WTC11 (cell line): ENCODE data around the gene FHIT. TPM values are rescaled to one million over a fixed set of nuclear protein-coding genes. Genes with fewer than 3 reads are reported as not detected.
A peak's percentile ranks its signal among the peaks of the same experiment; 100 is the strongest.

Source experiments
- ATAC-seq: fragments of 200-7000 bp; cut with Tn5 transposase; 2 replicates; pipeline ENCODE4 v1.10.0; 2021; ENCODE audit warnings: mild to moderate bottlenecking, moderate library complexity
- CTCF ChIA-PET: fragments of 300-600 bp; sonication (Branson Sonifier 250); formaldehyde crosslinking; loops from one replicate; lab custom pipeline; 2021; ENCODE audit warnings: antibody characterized with exemption; lab: Charles Lee
- POLR2A ChIA-PET: fragments of 350-600 bp; sonication (Branson Sonifier 250); formaldehyde crosslinking; loops from one replicate; lab custom pipeline; 2021; ENCODE audit warnings: antibody characterized with exemption; lab: Charles Lee
- DNase-seq: peaks from one replicate; pipeline ENCODE4 v3.0.0; 2021; ENCODE audit warnings: low spot score
- H3K27ac Mint-ChIP-seq: 2 replicates; pipeline ENCODE4 v1.8.0; 2021; ENCODE audit warnings: mixed read lengths
- H3K27me3 Mint-ChIP-seq: 2 replicates; pipeline ENCODE4 v1.8.0; 2021; ENCODE audit warnings: low read depth, mild to moderate bottlenecking, moderate library complexity, mixed read lengths
- H3K36me3 Mint-ChIP-seq: 2 replicates; pipeline ENCODE4 v1.8.0; 2021; ENCODE audit warnings: mixed read lengths
- H3K4me1 Mint-ChIP-seq: 2 replicates; pipeline ENCODE4 v1.8.0; 2022; ENCODE audit warnings: mixed read lengths
- H3K4me3 Mint-ChIP-seq: 2 replicates; pipeline ENCODE4 v1.8.0; 2021; ENCODE audit warnings: mild to moderate bottlenecking, moderate library complexity, mixed read lengths
- H3K9me3 Mint-ChIP-seq: 2 replicates; pipeline ENCODE4 v1.8.0; 2021; ENCODE audit warnings: mixed read lengths
- FOXP1 ChIP-seq: sonication (generic); formaldehyde crosslinking; IDR thresholded peaks from 2 replicates; pipeline ENCODE4 v1.8.0; 2022; ENCODE audit warnings: missing genetic modification reagents, mild to moderate bottlenecking, moderate library complexity, borderline replicate concordance
- GABPB1 ChIP-seq: sonication (generic); formaldehyde crosslinking; IDR thresholded peaks from 2 replicates; pipeline ENCODE4 v1.8.1; 2023; ENCODE audit warnings: mild to moderate bottlenecking, missing genetic modification reagents
- HMGA2 ChIP-seq: fragments of 250-450 bp; sonication (Bioruptor Pico); IDR thresholded peaks from 2 replicates; pipeline ENCODE4 v1.4.0; 2021; ENCODE audit warnings: mild to moderate bottlenecking, moderate library complexity
- JAZF1 ChIP-seq: fragments of 250-450 bp; sonication (Bioruptor Pico); IDR thresholded peaks from 2 replicates; pipeline ENCODE4 v1.9.0; 2021; ENCODE audit warnings: moderate library complexity, mild to moderate bottlenecking, inconsistent platforms
- MXD4 ChIP-seq: fragments of 250-450 bp; sonication (Bioruptor Pico); IDR thresholded peaks from 2 replicates; pipeline ENCODE4 v1.8.0; 2021; ENCODE audit warnings: mild to moderate bottlenecking, moderate library complexity, borderline replicate concordance
- NFATC4 ChIP-seq: fragments of 250-450 bp; sonication (Bioruptor Pico); IDR thresholded peaks from 2 replicates; pipeline ENCODE4 v1.9.0; 2021; ENCODE audit warnings: mild to moderate bottlenecking
- NR2C2 ChIP-seq: sonication (generic); formaldehyde crosslinking; IDR thresholded peaks from 2 replicates; pipeline ENCODE4 v1.8.0; 2022; ENCODE audit warnings: mild to moderate bottlenecking, missing genetic modification reagents
- NR3C1 ChIP-seq: sonication (generic); formaldehyde crosslinking; conservative IDR thresholded peaks from 2 replicates; pipeline ENCODE4 v1.8.1; 2023; ENCODE audit warnings: low read depth, mild to moderate bottlenecking, missing genetic modification reagents
- RELA ChIP-seq: sonication (generic); formaldehyde crosslinking; IDR thresholded peaks from 2 replicates; pipeline ENCODE4 v1.8.1; 2022; ENCODE audit warnings: missing genetic modification reagents, mild to moderate bottlenecking, borderline replicate concordance
- RORB ChIP-seq: fragments of 250-450 bp; sonication (Bioruptor Pico); IDR thresholded peaks from 2 replicates; pipeline ENCODE4 v1.9.0; 2021; ENCODE audit warnings: mild to moderate bottlenecking
- TCF7 ChIP-seq: sonication (generic); formaldehyde crosslinking; IDR thresholded peaks from 2 replicates; pipeline ENCODE4 v1.8.0; 2022; ENCODE audit warnings: mild to moderate bottlenecking, low read depth, missing genetic modification reagents, moderate library complexity
- TP53 ChIP-seq: sonication (generic); formaldehyde crosslinking; IDR thresholded peaks from 2 replicates; pipeline ENCODE4 v1.8.1; 2023; ENCODE audit warnings: mild to moderate bottlenecking, missing genetic modification reagents
- ZBTB21 ChIP-seq: sonication (generic); formaldehyde crosslinking; IDR thresholded peaks from 2 replicates; pipeline ENCODE4 v1.8.1; 2023; ENCODE audit warnings: mild to moderate bottlenecking, missing genetic modification reagents, borderline replicate concordance
- ZNF219 ChIP-seq: sonication (generic); formaldehyde crosslinking; IDR thresholded peaks from 2 replicates; pipeline ENCODE4 v1.8.0; 2023; ENCODE audit warnings: missing genetic modification reagents, mild to moderate bottlenecking, borderline replicate concordance
- ZNF416 ChIP-seq: fragments of 250-450 bp; sonication (Bioruptor Pico); IDR thresholded peaks from 2 replicates; pipeline ENCODE4 v1.9.0; 2021; ENCODE audit warnings: mild to moderate bottlenecking, inconsistent platforms
- total RNA-seq: library from RNA; stranded (reverse); gene quantifications from 3 replicates; pipeline ENCODE4 v1.2.3, GENCODE V29; 2021
- TF ChIP-seq, protein P1 (sequence below): sonication (generic); formaldehyde crosslinking; IDR thresholded peaks from 2 replicates; pipeline ENCODE4 v1.8.1; 2023; ENCODE audit warnings: mild to moderate bottlenecking, missing genetic modification reagents, moderate library complexity
- TF ChIP-seq, protein P2 (sequence below): sonication (generic); formaldehyde crosslinking; IDR thresholded peaks from 2 replicates; pipeline ENCODE4 v1.8.0; 2023; ENCODE audit warnings: missing genetic modification reagents, mild to moderate bottlenecking, borderline replicate concordance
- TF ChIP-seq, protein P3 (sequence below): sonication (generic); formaldehyde crosslinking; conservative IDR thresholded peaks from 2 replicates; pipeline ENCODE4 v1.8.1; 2023; ENCODE audit warnings: mild to moderate bottlenecking, low read depth, missing genetic modification reagents, moderate library complexity

Gene FHIT
- total RNA-seq, 1 experiment from 2014 or later: 2.6 TPM

DNA sequence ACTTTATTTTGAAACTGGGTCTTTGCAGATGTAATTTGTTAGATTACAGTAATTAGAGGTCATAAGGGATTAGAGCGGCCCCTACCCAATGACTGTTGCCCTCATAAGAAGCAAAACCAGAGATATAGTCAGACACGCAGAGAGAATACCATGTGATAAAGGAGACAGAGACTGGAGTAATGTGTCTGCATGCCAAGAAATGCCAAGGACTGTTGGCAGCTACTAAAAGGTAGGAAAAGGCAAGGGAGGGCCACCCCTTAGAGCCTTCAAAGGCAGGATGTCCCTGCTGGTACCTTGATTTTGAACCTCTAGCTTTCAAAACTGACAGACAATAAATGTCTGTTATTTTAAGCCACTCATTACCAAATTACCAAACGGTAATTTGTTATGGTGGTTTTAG lies 548.2 kb downstream of the FHIT start:
- no peak for DNase-seq
- Mint-ChIP-seq H3K9me3 (peaks cover 20% of the 10 kb centered on the region), H3K4me3 (no peak overlapping the region), H3K27ac (no peak overlapping the region), H3K27me3 (no peaks in the 10 kb centered on the region), H3K36me3 (peaks cover 17% of the 10 kb centered on the region), H3K4me1 (peaks cover 12% of the 10 kb centered on the region)
- POLR2A ChIA-PET: no interaction called here
- no peak for TF ChIP-seq JAZF1
- TF ChIP-seq NR2C2 (CRISPR knock-in tag): no peak
- no peak for ATAC-seq
- CTCF ChIA-PET: no interaction called here

DNA sequence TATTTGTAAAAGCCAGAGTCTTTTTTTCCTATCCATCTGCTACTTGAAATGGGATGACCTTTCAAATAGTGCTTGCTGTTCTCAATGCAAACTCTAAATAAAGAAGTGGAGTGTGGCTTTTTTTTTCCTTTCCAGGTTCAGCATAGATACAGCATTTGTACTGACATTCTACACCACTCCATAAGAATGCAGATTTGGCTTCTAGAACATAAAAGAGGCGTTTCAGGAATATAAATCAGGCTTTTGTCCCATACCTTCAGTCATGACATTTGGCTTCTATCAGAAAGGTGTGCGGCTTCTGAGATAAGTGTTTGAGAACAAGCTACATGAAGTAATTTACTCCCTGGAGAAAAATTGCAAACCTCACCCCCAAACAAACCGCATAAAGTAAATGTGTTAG lies 553.1 kb downstream of the FHIT start:
- Mint-ChIP-seq H3K4me3 (no peak overlapping the region), H3K4me1 (peaks cover 31% of the 10 kb centered on the region), H3K27ac (peak overlapping the region; percentile 64), H3K27me3 (peaks cover 3% of the 10 kb centered on the region; the same call in 1 of the 2 replicates), H3K9me3 (peaks cover 25% of the 10 kb centered on the region), H3K36me3 (peaks cover 20% of the 10 kb centered on the region)
- TF ChIP-seq RELA (CRISPR knock-in tag) (no peak), MXD4 (no peak), RORB (no peak), ZNF219 (CRISPR knock-in tag) (no peak), NFATC4 (CRISPR knock-in tag) (no peak), ZBTB21 (CRISPR knock-in tag) (no peak), GABPB1 (CRISPR knock-in tag) (no peak)
- no peak for DNase-seq
- ChIA-PET CTCF (no interaction called here), POLR2A (no interaction called here)
- no peak for ATAC-seq

DNA sequence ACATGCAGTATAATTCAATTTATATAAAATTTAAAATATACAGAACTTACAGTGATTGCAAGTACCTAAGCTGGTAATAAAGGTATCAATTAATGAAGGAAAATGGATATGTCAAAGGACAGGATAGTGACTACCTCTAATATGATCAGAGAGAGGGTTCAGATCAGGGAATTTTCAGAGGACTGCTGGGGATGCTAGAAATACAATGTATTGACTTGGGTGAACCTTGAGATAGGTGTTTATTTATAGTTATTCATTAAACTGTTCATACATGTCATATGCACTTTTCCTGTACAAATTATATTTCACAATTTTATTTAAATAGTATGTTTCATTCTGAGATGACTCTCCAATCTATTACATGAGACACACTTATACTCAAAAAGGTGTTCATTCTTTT lies 554.1 kb downstream of the FHIT start:
- H3K4me3 Mint-ChIP-seq: no peak overlapping the region
- TF ChIP-seq NR3C1 (CRISPR knock-in tag) (no peak), GABPB1 (CRISPR knock-in tag) (no peak), TP53 (no peak), FOXP1 (CRISPR knock-in tag) (no peak), TCF7 (CRISPR knock-in tag) (no peak), RELA (CRISPR knock-in tag) (no peak), HMGA2 (CRISPR knock-in tag) (no peak), ZNF416 (no peak)
- TF ChIP-seq, protein P1, sequence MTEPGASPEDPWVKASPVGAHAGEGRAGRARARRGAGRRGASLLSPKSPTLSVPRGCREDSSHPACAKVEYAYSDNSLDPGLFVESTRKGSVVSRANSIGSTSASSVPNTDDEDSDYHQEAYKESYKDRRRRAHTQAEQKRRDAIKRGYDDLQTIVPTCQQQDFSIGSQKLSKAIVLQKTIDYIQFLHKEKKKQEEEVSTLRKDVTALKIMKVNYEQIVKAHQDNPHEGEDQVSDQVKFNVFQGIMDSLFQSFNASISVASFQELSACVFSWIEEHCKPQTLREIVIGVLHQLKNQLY (CRISPR knock-in tag): no peak
- TF ChIP-seq, protein P2, sequence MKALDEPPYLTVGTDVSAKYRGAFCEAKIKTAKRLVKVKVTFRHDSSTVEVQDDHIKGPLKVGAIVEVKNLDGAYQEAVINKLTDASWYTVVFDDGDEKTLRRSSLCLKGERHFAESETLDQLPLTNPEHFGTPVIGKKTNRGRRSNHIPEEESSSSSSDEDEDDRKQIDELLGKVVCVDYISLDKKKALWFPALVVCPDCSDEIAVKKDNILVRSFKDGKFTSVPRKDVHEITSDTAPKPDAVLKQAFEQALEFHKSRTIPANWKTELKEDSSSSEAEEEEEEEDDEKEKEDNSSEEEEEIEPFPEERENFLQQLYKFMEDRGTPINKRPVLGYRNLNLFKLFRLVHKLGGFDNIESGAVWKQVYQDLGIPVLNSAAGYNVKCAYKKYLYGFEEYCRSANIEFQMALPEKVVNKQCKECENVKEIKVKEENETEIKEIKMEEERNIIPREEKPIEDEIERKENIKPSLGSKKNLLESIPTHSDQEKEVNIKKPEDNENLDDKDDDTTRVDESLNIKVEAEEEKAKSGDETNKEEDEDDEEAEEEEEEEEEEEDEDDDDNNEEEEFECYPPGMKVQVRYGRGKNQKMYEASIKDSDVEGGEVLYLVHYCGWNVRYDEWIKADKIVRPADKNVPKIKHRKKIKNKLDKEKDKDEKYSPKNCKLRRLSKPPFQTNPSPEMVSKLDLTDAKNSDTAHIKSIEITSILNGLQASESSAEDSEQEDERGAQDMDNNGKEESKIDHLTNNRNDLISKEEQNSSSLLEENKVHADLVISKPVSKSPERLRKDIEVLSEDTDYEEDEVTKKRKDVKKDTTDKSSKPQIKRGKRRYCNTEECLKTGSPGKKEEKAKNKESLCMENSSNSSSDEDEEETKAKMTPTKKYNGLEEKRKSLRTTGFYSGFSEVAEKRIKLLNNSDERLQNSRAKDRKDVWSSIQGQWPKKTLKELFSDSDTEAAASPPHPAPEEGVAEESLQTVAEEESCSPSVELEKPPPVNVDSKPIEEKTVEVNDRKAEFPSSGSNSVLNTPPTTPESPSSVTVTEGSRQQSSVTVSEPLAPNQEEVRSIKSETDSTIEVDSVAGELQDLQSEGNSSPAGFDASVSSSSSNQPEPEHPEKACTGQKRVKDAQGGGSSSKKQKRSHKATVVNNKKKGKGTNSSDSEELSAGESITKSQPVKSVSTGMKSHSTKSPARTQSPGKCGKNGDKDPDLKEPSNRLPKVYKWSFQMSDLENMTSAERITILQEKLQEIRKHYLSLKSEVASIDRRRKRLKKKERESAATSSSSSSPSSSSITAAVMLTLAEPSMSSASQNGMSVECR (CRISPR knock-in tag): no peak
- TF ChIP-seq, protein P3, sequence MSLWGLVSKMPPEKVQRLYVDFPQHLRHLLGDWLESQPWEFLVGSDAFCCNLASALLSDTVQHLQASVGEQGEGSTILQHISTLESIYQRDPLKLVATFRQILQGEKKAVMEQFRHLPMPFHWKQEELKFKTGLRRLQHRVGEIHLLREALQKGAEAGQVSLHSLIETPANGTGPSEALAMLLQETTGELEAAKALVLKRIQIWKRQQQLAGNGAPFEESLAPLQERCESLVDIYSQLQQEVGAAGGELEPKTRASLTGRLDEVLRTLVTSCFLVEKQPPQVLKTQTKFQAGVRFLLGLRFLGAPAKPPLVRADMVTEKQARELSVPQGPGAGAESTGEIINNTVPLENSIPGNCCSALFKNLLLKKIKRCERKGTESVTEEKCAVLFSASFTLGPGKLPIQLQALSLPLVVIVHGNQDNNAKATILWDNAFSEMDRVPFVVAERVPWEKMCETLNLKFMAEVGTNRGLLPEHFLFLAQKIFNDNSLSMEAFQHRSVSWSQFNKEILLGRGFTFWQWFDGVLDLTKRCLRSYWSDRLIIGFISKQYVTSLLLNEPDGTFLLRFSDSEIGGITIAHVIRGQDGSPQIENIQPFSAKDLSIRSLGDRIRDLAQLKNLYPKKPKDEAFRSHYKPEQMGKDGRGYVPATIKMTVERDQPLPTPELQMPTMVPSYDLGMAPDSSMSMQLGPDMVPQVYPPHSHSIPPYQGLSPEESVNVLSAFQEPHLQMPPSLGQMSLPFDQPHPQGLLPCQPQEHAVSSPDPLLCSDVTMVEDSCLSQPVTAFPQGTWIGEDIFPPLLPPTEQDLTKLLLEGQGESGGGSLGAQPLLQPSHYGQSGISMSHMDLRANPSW (CRISPR knock-in tag): no peak
- no peak for ATAC-seq
- DNase-seq: no peak
- CTCF ChIA-PET: no interaction called here
- no peak overlapping the region for H3K27ac Mint-ChIP-seq
- peaks cover 3% of the 10 kb centered on the region; the same call in 1 of the 2 replicates for H3K27me3 Mint-ChIP-seq
- POLR2A ChIA-PET: no interaction called here
- H3K4me1 Mint-ChIP-seq: peaks cover 31% of the 10 kb centered on the region
- peaks cover 23% of the 10 kb centered on the region for H3K36me3 Mint-ChIP-seq
- H3K9me3 Mint-ChIP-seq: peaks cover 31% of the 10 kb centered on the region
